ENCODE data around the gene CCDC178.

GRCh38 chr18:33195795-33196194, 244.7 kb downstream of the CCDC178 start:
- TF ChIP-seq CTCF (conservative IDR thresholded peaks at IDR 0.05 in 1 of 2, IDR thresholded peaks at IDR 0.05 in 1 of 2; ENCODE audit: low read depth in 1 of 2, low read length in 2 of 2) (no peak), EZH2 (IDR thresholded peaks at IDR 0.05; ENCODE audit: low read length, missing control alignments) (no peak)
